OCI-LY7 (cell line): ENCODE results near the gene ARAP1. TPM values are rescaled to one million over a fixed set of nuclear protein-coding genes. Genes with fewer than 3 reads are reported as not detected.

Experiments used
- BruUV-seq: library from RNA; stranded (reverse); fragments of 400-500 nt; replicated peaks from 2 replicates; lab custom pipeline; 2021; lab: Mats Ljungman, UMichigan
- CTCF ChIA-PET: fragments of 300-600 bp; sonication (Branson Sonifier 250); formaldehyde crosslinking; loops from one replicate; lab custom pipeline; 2022; ENCODE audit warnings: antibody characterized with exemption; ENCODE audit not compliant: unreplicated experiment; lab: Charles Lee
- POLR2A ChIA-PET: fragments of 300-600 bp; sonication (Branson Sonifier 250); formaldehyde crosslinking; loops from one replicate; lab custom pipeline; 2022; ENCODE audit warnings: antibody characterized with exemption; lab: Charles Lee
- DNase-seq: peaks from one replicate; pipeline ENCODE4 v3.0.0-alpha.2; 2015; ENCODE audit warnings: low spot score
- H2AFZ ChIP-seq: fragments of 200-600 bp; sonication (generic), shearing (Covaris generic); 2 replicates; pipeline ENCODE4 v1.6.1; 2014; ENCODE audit warnings: mild to moderate bottlenecking, antibody characterized with exemption, low read length, moderate library complexity
- H3K27ac ChIP-seq: fragments of 200-600 bp; sonication (generic); 2 replicates; pipeline ENCODE4 v1.5.1; 2014; ENCODE audit warnings: mixed run types, low read depth, mild to moderate bottlenecking, moderate library complexity, low read length, inconsistent platforms; ENCODE audit not compliant: poor library complexity, severe bottlenecking
- H3K36me3 ChIP-seq: fragments of 200-600 bp; sonication (generic); 2 replicates; pipeline ENCODE4 v1.6.1; 2014; ENCODE audit warnings: mild to moderate bottlenecking, antibody characterized with exemption, low read length, moderate library complexity, mixed read lengths; ENCODE audit not compliant: insufficient read depth
- H3K4me1 ChIP-seq: fragments of 200-600 bp; sonication (generic); 2 replicates; pipeline ENCODE4 v1.5.1; 2014; ENCODE audit warnings: mild to moderate bottlenecking, low read length; ENCODE audit not compliant: insufficient read depth, poor library complexity, severe bottlenecking
- H3K4me2 ChIP-seq: fragments of 200-600 bp; sonication (generic); 2 replicates; pipeline ENCODE4 v1.6.1; 2014; ENCODE audit warnings: mild to moderate bottlenecking, low read length
- H3K4me3 ChIP-seq: fragments of 200-600 bp; sonication (generic); 2 replicates; pipeline ENCODE4 v1.5.1; 2014; ENCODE audit warnings: mild to moderate bottlenecking, low read depth, low read length; ENCODE audit not compliant: poor library complexity, severe bottlenecking
- H3K79me2 ChIP-seq: fragments of 200-600 bp; sonication (generic); 2 replicates; pipeline ENCODE4 v1.6.1; 2016; ENCODE audit warnings: low read depth, mild to moderate bottlenecking, low read length, moderate library complexity, mixed read lengths; ENCODE audit not compliant: insufficient read depth
- H3K9me2 ChIP-seq: fragments of 200-600 bp; sonication (generic); 2 replicates; pipeline ENCODE4 v1.6.1; 2016; ENCODE audit warnings: mild to moderate bottlenecking, low read length, mixed read lengths; ENCODE audit not compliant: insufficient read depth
- H3K9me3 ChIP-seq: fragments of 200-600 bp; sonication (generic); 2 replicates; pipeline ENCODE4 v1.6.1; 2014; ENCODE audit warnings: mild to moderate bottlenecking, mixed run types, low read length, mixed read lengths
- H4K20me1 ChIP-seq: fragments of 200-600 bp; sonication (generic); 2 replicates; pipeline ENCODE4 v1.6.1; 2014; ENCODE audit warnings: mild to moderate bottlenecking, antibody characterized with exemption, low read length, moderate library complexity, mixed read lengths; ENCODE audit not compliant: insufficient read depth
- EZH2phosphoT487 ChIP-seq: fragments of 200-600 bp; sonication (generic); IDR thresholded peaks from 2 replicates; pipeline ENCODE4 v1.6.1; 2018; ENCODE audit warnings: low read depth, borderline replicate concordance, mild to moderate bottlenecking, mixed run types, antibody characterized with exemption, low read length, moderate library complexity, mixed read lengths
- intact Hi-C: fragments of 100-400 bp; cut with micrococcal nuclease; formaldehyde crosslinking; loops from one replicate; pipeline ENCODE4 v1.10.0; 2022; ENCODE audit not compliant: unreplicated experiment
- total RNA-seq, 2 experiments: library from RNA; depleted of rRNA in 1 of 2; stranded (reverse); fragments of >200 nt in 1 of 2; shearing (Covaris generic) in 1 of 2; gene quantifications; 2 replicates each; pipeline ENCODE4 v1.2.3, GENCODE V29; 2014 to 2022
- TF ChIP-seq, protein P1 (sequence below): fragments of 200-600 bp; sonication (generic); conservative IDR thresholded peaks from 2 replicates; pipeline ENCODE4 v1.5.1; 2014; ENCODE audit warnings: mild to moderate bottlenecking, antibody characterized with exemption, low read length, moderate library complexity, mixed read lengths

The ARAP1 gene
- total RNA-seq, 2 experiments from 2014 or later, result 65.6 to 106 TPM

DNA sequence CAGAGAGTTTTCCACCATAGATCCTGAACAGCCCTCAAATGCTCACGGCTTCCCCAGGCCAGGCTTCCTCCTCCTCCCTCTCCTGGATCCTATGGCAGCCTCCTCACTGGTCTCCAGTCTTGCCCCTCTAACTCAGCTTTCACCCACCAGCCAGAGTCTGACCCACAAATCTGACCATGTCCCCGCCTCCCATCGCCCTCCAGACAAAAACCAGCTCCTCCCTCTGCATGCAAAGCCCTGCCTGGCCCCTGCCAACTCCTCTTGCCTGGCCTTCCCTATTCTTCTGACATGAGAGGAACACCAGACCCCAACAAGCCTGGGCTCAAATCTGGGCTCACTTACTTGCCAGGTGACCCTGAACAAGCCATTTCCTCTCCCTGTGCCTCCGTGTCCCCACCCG lies 45.6 kb downstream of the ARAP1 start:
- TF ChIP-seq EZH2phosphoT487, result no peak
- TF ChIP-seq, protein P1, sequence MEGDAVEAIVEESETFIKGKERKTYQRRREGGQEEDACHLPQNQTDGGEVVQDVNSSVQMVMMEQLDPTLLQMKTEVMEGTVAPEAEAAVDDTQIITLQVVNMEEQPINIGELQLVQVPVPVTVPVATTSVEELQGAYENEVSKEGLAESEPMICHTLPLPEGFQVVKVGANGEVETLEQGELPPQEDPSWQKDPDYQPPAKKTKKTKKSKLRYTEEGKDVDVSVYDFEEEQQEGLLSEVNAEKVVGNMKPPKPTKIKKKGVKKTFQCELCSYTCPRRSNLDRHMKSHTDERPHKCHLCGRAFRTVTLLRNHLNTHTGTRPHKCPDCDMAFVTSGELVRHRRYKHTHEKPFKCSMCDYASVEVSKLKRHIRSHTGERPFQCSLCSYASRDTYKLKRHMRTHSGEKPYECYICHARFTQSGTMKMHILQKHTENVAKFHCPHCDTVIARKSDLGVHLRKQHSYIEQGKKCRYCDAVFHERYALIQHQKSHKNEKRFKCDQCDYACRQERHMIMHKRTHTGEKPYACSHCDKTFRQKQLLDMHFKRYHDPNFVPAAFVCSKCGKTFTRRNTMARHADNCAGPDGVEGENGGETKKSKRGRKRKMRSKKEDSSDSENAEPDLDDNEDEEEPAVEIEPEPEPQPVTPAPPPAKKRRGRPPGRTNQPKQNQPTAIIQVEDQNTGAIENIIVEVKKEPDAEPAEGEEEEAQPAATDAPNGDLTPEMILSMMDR, result no peak
- intact Hi-C loops, result no loop called here
- Histone ChIP-seq H3K9me3 (no peaks in the 10 kb centered on the region), H3K36me3 (peaks cover 85% of the 10 kb centered on the region), H3K79me2 (no peaks in the 10 kb centered on the region), H2AFZ (no peak overlapping the region), H3K4me2 (no peak overlapping the region), H3K27ac (no peak overlapping the region), H3K9me2 (no peaks in the 10 kb centered on the region), H3K4me3 (no peak overlapping the region), H3K4me1 (no peaks in the 10 kb centered on the region), H4K20me1 (no peaks in the 10 kb centered on the region)
- BruUV-seq, result no TSS peak
- ChIA-PET POLR2A (interaction anchor here (0.6 kb wide), 1 partner anchor 10 kb away, joined by 3 read pairs; no protein-coding TSS in a partner anchor), CTCF (no interaction called here)
- DNase-seq, result no peak

DNA sequence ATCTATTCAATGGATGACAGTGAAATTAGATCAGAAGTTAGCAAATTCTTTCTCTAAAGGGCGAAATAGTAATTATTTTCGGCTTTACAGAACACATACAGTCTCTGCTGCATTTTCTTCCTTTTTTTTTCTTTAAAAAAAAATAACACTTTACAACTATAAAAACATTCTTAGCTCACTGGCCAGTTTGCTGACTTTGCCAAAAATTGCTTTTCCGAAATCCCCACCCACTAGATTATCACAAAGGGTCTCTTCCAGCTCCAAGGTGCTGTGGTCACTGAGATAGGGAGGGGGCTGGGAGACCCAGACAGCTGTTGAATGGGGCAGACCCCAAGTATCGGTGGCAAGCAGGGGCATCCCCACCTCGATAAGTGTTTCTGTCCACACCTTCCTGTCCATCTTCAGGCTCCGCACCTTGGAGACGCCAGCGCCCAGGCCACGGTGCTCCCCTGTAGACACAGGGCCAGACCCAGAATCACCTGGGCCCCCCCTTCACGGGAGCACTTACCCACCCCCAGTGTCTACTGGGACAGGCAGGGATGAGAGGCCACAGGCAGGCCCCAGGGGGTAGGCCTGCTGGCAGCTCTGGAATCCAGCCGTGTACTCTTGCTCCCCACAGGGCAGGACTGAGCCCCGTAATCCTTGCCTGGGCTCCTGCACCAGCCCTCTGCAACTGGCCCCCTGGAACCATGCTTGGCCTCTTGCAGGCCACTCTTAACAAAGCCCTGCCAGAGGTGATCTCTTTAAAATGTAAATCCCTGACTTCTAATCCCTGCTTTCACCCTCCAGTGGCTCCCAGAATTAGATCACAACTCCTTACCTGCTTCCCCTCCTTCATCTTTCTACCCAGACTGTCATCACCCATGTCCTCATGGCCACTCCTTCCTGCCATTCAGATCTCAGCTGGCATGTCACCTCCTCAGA lies 46.5 kb downstream of the ARAP1 start:
- ChIA-PET CTCF (no interaction called here), POLR2A (no interaction called here)

More for the DNA sequence above, 46.5 kb downstream of the ARAP1 start:
- Histone ChIP-seq H3K4me1 (no peaks in the 10 kb centered on the region), H3K27ac (no peak overlapping the region), H2AFZ (no peak overlapping the region), H3K79me2 (no peaks in the 10 kb centered on the region), H3K36me3 (peaks cover 85% of the 10 kb centered on the region), H3K4me3 (no peak overlapping the region), H3K9me2 (no peaks in the 10 kb centered on the region), H3K9me3 (no peaks in the 10 kb centered on the region), H3K4me2 (no peak overlapping the region), H4K20me1 (no peaks in the 10 kb centered on the region)
- no TSS peak for BruUV-seq
- intact Hi-C loops, result no loop called here
- no peak for DNase-seq
- no peak for TF ChIP-seq EZH2phosphoT487
- TF ChIP-seq, protein P1, result no peak
